ENCODE results near the gene IQSEC1.

The IQSEC1 gene

GRCh38 chr3:12926660-12927059 is 146.6 kb downstream of the IQSEC1 start:
- TF ChIP-seq POLR2A (IDR thresholded peaks at IDR 0.05; ENCODE audit: low read depth, low read length), result no peak
- DNase-seq (ENCODE audit: insufficient read length, low spot score) (no peak), FAIRE-seq (no peak)

GRCh38 chr3:12925648-12926047 is 147.6 kb downstream of the IQSEC1 start:
- FAIRE-seq, result no peak
- TF ChIP-seq POLR2A (IDR thresholded peaks at IDR 0.05; ENCODE audit: low read depth, low read length), result no peak

DNA sequence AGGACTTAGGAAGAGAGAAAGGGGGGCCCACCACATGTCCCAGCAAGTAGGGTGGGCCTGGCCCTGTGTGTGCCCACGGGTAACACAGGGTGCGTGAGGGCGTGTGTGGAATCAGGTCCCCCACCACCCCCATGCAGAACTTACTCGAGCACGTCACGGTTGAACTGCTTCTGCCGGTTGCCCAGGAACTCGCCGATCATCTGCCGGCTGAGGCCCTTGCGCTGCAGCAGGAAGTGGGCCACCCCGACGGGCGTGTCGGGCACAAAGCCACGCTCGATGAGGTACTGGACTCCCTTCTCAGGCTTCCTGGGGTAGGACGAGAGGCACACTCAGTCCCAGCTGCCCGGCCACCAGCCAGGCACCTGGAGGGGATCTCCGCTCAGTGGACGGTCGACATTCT is 148.8 kb downstream of the IQSEC1 start:
- no peak for DNase-seq (ENCODE audit: insufficient read length, low spot score)
- no peak for FAIRE-seq

More at GRCh38 chr3:12925648-12926047, 147.6 kb downstream of the IQSEC1 start:
- no peak for DNase-seq (ENCODE audit: insufficient read length, low spot score)

DNA sequence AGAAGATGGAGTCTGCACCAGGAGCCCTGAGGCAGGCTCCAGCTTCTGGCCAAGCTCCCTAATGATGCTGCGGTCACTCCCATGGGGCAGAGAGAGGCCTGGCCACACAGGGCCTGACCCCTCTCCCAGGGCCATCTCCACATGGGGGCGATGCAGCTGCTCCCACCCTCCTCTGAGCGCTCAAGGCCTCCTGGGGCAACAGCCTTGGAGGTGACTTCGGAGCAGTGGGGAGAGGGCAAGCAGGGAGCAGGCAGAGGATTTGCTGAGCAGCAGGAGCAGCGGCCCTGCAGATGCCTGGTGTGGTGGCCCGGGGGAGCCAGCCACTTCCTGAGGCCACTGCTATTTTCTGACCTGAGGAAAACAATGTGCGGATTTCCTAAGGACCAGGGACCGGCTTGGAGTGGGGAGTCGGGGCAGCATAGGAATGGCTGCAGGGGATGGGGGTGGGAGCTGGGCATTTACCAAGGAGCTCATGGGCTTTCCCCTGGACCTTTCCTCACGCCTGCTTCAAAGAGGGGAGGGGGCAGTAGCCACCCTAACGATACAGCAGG is 150.3 kb downstream of the IQSEC1 start:
- FAIRE-seq (no peak), DNase-seq (ENCODE audit: insufficient read length, low spot score) (no peak)
- TF ChIP-seq POLR2A (IDR thresholded peaks at IDR 0.05; ENCODE audit: low read depth, low read length), result no peak

More for the DNA sequence above, 148.8 kb downstream of the IQSEC1 start:
- no peak for TF ChIP-seq POLR2A (IDR thresholded peaks at IDR 0.05; ENCODE audit: low read depth, low read length)

DNA sequence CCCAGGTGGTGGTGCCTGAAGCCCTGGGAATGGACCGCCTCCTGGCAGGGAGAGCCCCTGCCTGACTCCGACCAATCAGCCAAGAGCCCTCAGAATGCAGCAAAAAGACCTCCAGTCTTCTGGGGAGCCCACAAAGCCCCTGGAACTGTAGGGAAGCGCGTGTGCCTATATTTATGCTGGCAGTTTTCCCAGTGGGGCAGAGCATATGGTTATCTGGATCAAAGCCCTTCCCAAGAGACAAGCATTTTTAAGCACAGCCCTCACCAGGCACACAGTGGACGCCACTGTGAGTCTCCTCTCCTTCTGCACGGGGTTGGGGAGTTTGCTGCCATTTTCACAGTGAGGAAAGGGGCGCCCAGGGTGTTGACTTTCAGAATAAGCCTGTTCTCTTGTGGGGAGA is 150.9 kb downstream of the IQSEC1 start:
- FAIRE-seq, result no peak
- DNase-seq (ENCODE audit: insufficient read length, low spot score), result no peak

GRCh38 chr3:12921736-12922135 is 151.5 kb downstream of the IQSEC1 start:
- no peak for FAIRE-seq

More for the DNA sequence above, 150.9 kb downstream of the IQSEC1 start:
- TF ChIP-seq POLR2A (IDR thresholded peaks at IDR 0.05; ENCODE audit: low read depth, low read length), result no peak

GRCh38 chr3:12920967-12921366 is 152.3 kb downstream of the IQSEC1 start:
- TF ChIP-seq POLR2A (IDR thresholded peaks at IDR 0.05; ENCODE audit: low read depth, low read length), result no peak
- no peak for FAIRE-seq
- DNase-seq (ENCODE audit: insufficient read length, low spot score), result no peak

More at GRCh38 chr3:12921736-12922135, 151.5 kb downstream of the IQSEC1 start:
- DNase-seq (ENCODE audit: insufficient read length, low spot score), result peak; percentile 31
- TF ChIP-seq POLR2A (IDR thresholded peaks at IDR 0.05; ENCODE audit: low read depth, low read length), result no peak

- FAIRE-seq, result no peak
- DNase-seq (ENCODE audit: insufficient read length, low spot score), result no peak
- no peak for TF ChIP-seq POLR2A (IDR thresholded peaks at IDR 0.05; ENCODE audit: low read depth, low read length)
These were observed 154.0 kb downstream of the IQSEC1 start for GRCh38 chr3:12919205-12919604.

DNA sequence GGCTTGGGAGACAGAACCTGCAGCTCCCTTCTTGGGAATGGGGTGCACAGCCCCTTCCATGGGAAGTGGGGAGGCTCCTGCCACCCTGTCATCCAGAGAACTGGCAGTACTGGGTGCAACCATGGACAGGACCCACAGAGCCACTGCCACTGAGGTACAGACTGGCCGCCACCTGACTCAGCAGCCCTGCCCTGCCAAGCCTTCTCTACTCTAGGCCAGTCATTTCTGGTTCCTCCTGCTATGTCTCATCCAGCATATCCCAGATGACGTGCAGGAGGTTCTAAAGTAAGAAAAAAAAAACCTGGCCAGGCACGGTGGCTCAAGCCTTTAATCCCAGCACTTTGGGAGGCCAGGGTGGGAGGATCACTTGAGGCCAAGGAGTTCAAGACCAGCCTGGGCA is 155.0 kb downstream of the IQSEC1 start:
- TF ChIP-seq POLR2A (IDR thresholded peaks at IDR 0.05; ENCODE audit: low read depth, low read length), result no peak
- DNase-seq (ENCODE audit: insufficient read length, low spot score) (no peak), FAIRE-seq (no peak)

- FAIRE-seq, result no peak
- no peak for TF ChIP-seq POLR2A (IDR thresholded peaks at IDR 0.05; ENCODE audit: low read depth, low read length)
These were observed 157.1 kb downstream of the IQSEC1 start for GRCh38 chr3:12916159-12916558.

DNA sequence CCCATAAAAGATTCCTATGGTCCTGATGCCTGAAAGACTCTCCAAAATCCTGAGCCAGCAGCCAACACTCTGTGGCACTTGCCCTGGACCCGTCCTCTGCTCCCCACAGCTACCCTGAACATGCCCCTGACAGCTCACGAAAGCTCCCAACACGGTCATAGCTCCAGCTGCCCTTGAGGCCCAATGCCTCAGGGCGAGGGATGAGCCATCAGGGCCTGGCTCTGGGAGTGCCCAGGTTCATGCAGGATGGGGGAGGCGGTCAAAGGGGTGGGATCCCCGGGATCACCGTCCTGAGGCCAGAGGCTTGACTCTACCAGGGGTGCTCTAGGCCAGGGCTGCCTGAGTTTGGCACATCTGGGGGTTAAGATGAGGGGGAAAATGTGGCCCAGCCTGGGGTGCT is 159.1 kb downstream of the IQSEC1 start:
- TF ChIP-seq POLR2A (IDR thresholded peaks at IDR 0.05; ENCODE audit: low read depth, low read length), result no peak
- FAIRE-seq (no peak), DNase-seq (ENCODE audit: insufficient read length, low spot score) (no peak)

More at GRCh38 chr3:12916159-12916558, 157.1 kb downstream of the IQSEC1 start:
- no peak for DNase-seq (ENCODE audit: insufficient read length, low spot score)

DNA sequence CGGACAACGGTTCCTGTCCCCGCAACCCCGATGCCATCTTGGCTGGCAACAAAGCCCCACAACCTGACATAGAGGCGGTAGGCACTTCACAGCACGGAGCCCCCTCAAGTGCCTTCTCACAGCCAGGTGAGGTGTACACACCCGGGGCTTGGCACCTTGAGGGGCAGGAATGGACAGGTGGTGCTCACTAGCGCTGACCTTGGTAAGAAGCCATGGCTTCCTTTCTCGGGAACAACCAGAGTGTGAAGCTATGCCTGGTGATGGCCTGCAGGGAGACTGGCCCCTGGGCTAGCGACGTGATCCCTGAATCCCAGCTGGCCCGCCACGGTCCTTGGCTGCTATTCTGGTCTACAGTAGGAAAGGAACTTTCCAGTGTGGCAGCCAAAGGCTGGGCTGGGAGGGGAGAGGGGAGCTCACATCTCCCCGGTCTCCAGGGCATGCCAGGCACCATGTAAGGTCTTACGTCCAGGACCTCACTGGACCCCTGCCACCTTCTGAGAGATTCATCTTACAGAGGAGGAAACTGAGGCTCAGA is 161.3 kb downstream of the IQSEC1 start:
- TF ChIP-seq POLR2A (IDR thresholded peaks at IDR 0.05; ENCODE audit: low read depth, low read length), result no peak
- no peak for FAIRE-seq

DNA sequence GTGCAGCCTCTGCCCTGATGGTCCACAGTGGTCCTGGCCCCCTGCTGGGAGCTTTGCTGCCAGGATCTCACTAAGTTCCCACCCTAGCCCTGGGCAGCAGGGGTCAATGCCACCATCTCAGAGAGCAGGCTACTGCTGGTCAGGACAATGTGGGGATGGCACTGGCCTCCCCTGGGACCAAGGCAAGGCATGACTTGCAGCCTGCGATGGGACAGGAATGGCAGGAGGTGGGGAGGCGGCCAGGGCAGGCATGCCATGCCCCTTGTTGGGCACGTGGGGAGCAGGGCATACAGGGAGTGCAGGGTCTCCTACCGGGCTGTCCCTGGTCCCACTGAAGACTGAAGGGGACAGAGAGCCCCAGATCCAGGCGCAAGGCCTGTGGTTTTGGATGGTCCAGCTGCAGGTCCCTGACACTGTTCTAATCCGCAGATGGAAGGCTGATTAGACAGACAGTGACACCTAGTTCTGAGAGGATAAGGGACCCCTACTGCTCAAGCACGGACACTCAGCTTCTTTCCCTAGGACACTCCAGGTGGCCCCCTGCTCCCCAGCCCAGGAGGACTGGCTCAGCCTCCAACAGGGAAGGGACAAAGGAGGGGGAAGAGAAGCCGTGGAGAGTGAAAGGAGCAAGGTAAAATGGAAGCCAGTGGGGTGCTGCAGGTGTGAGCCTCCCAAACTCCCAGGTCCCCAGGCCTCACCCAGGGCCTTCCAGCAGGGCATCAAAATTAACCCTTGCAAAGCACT is 162.7 kb downstream of the IQSEC1 start:
- FAIRE-seq (no peak), DNase-seq (ENCODE audit: insufficient read length, low spot score) (no peak)
- no peak for TF ChIP-seq POLR2A (IDR thresholded peaks at IDR 0.05; ENCODE audit: low read depth, low read length)

More for the DNA sequence above, 161.3 kb downstream of the IQSEC1 start:
- DNase-seq (ENCODE audit: insufficient read length, low spot score), result no peak

DNA sequence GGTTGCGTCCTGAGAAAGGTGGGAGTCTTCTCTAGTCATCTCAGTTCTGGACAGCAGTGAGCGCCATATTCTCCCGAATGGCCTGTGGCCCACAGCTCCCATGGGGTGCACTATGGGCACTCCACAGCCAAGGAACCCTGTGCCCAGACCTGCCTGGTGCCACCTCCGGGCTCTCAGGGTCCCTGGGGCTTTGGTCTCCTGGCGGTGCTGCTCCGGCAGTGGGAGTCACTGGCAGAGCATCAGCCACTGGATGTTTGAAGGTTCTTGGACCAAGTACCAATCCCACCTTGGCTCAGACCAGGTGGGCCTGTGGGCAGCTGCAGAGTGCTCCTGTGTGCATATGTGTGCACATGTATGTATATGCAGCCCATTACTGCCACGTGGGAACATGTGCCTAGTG is 163.5 kb downstream of the IQSEC1 start:
- FAIRE-seq, result no peak

GRCh38 chr3:12908859-12909258 is 164.4 kb downstream of the IQSEC1 start:
- no peak for FAIRE-seq
- TF ChIP-seq POLR2A (IDR thresholded peaks at IDR 0.05; ENCODE audit: low read depth, low read length), result no peak

More for the DNA sequence above, 163.5 kb downstream of the IQSEC1 start:
- no peak for DNase-seq (ENCODE audit: insufficient read length, low spot score)
- no peak for TF ChIP-seq POLR2A (IDR thresholded peaks at IDR 0.05; ENCODE audit: low read depth, low read length)

More at GRCh38 chr3:12908859-12909258, 164.4 kb downstream of the IQSEC1 start:
- no peak for DNase-seq (ENCODE audit: insufficient read length, low spot score)

All from H54 (cell line).